ENCODE results near the gene PNLIPRP1.

PNLIPRP1 gene

DNA sequence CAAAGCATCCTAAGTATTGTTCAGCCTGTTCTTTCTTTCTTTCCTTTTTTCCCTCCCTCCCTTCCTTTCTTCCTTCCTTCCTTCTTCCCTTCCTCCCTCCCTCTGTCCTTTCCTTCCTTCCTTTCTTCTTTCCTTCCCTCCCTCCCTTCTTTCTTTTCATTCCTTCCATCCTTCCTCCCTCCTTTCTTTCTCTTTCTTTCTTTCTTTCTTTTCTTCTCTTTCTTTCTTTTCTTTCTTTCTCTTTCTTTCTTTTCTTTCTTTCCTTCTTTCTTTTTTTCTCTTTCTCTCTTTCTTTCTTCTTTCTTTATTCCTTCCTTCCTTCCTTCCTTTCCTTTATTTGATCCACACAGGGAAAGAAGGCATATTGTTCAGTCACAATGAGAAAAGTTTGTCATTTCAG, 23.8 kb upstream of the PNLIPRP1 start:
- Histone ChIP-seq H3K36me3 (ENCODE audit: control insufficient read depth, insufficient read depth, low read length) (no peaks in the 10 kb centered on the region), H3K4me3 (replicated peaks; ENCODE audit: low read depth, low read length) (no peak overlapping the region), H3K27me3 (replicated peaks; ENCODE audit: control insufficient read depth, insufficient read depth, low read length) (no peaks in the 10 kb centered on the region)
- DNase-seq (ENCODE audit: extremely low read depth, insufficient read length), result no peak
- TF ChIP-seq CTCF (IDR thresholded peaks at IDR 0.05; ENCODE audit: insufficient read depth, low read length, poor library complexity, severe bottlenecking), result no peak

DNA sequence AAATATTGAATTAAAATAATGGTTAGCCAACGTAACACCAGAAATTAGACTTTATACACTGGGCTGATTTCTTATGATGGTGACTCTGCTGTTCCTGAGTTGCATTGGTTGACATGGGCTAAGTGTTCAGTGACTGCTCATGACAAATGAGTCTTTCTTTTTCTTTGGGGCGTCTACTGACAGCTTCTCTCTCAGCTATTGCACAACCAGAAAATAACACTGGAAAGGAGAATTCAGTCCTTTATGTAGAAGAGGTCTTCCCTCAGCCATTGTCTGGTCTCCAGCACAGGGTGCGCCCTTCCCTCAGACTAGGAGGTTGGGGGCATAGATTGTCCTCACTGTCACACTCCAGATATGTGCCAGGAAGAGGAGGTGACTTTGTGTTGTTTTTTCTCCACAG, 23.4 kb upstream of the PNLIPRP1 start:
- no peak for TF ChIP-seq CTCF (IDR thresholded peaks at IDR 0.05; ENCODE audit: insufficient read depth, low read length, poor library complexity, severe bottlenecking)

DNA sequence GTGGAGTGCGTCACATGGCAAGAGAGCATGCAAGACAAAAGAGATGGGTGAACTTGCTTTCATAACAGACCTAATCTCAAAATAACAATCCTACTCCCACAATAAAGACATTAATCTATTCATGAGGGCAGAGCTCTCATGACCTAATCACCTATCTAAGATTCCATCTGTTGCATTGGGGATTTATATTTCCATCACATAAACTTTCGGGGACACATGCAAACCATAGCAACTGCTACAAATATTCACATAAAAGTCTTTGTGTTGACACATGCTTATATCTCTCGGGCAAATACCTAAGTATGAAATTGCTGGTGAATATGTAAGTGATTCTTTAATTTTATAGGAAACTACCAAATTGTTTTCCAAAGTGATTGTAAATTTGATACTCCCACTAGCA, 16.0 kb upstream of the PNLIPRP1 start:
- no peak for TF ChIP-seq CTCF (IDR thresholded peaks at IDR 0.05; ENCODE audit: insufficient read depth, low read length, poor library complexity, severe bottlenecking)
- DNase-seq (ENCODE audit: extremely low read depth, insufficient read length), result no peak
- Histone ChIP-seq H3K27me3 (replicated peaks; ENCODE audit: control insufficient read depth, insufficient read depth, low read length) (no peaks in the 10 kb centered on the region), H3K4me3 (replicated peaks; ENCODE audit: low read depth, low read length) (no peak overlapping the region), H3K36me3 (ENCODE audit: control insufficient read depth, insufficient read depth, low read length) (no peaks in the 10 kb centered on the region)

More for the DNA sequence above, 23.4 kb upstream of the PNLIPRP1 start:
- Histone ChIP-seq H3K36me3 (ENCODE audit: control insufficient read depth, insufficient read depth, low read length) (no peaks in the 10 kb centered on the region), H3K4me3 (replicated peaks; ENCODE audit: low read depth, low read length) (no peak overlapping the region), H3K27me3 (replicated peaks; ENCODE audit: control insufficient read depth, insufficient read depth, low read length) (no peaks in the 10 kb centered on the region)
- no peak for DNase-seq (ENCODE audit: extremely low read depth, insufficient read length)

- H3K27me3 ChIP-seq (replicated peaks; ENCODE audit: control insufficient read depth, insufficient read depth, low read length), result no peaks in the 10 kb centered on the region; the same call in 1 of the 2 replicates
- DNase-seq (ENCODE audit: extremely low read depth, insufficient read length), result no peak
- no peaks in the 10 kb centered on the region for H3K36me3 ChIP-seq (ENCODE audit: control insufficient read depth, insufficient read depth, low read length)
- H3K4me3 ChIP-seq (replicated peaks; ENCODE audit: low read depth, low read length), result no peak overlapping the region
- TF ChIP-seq CTCF (IDR thresholded peaks at IDR 0.05; ENCODE audit: insufficient read depth, low read length, poor library complexity, severe bottlenecking), result no peak
These were observed 2.7 kb upstream of the PNLIPRP1 start for GRCh38 chr10:116587878-116588591.

DNA sequence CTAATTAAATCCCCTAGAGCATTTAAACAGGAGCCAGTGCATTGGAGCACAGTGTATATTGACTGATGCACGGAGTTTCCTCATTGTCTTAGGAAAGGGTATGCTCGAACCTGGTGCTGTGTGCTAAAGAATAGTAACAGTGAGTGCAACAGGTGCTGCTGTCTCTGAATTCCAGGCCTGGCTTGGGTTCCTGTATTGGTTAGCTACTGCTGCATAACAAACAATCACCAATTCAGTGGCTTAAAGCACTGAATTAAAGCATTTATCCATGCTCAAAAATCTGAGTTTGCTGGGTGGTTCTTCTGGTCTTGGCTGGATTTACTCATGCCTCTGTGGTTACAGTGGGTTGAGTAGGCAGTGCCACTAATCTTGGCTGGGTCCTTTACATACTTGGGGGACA, 1.8 kb upstream of the PNLIPRP1 start:
- no peak for DNase-seq (ENCODE audit: extremely low read depth, insufficient read length)
- H3K27me3 ChIP-seq (replicated peaks; ENCODE audit: control insufficient read depth, insufficient read depth, low read length), result no peaks in the 10 kb centered on the region; the same call in 1 of the 2 replicates
- H3K36me3 ChIP-seq (ENCODE audit: control insufficient read depth, insufficient read depth, low read length), result no peaks in the 10 kb centered on the region
- H3K4me3 ChIP-seq (replicated peaks; ENCODE audit: low read depth, low read length), result no peak overlapping the region
- TF ChIP-seq CTCF (IDR thresholded peaks at IDR 0.05; ENCODE audit: insufficient read depth, low read length, poor library complexity, severe bottlenecking), result no peak

Data from GM06990 (cell line).